NT2/D1 (cell line): ENCODE measurements around the gene DICER1.

ENCODE experiments used
- DNase-seq: peaks from one replicate; pipeline ENCODE4 v3.0.0-alpha.2; 2011; ENCODE audit warnings: low read depth, low spot score
- H3K27me3 ChIP-seq: 2 replicates; pipeline ENCODE4 v1.6.0; 2011; ENCODE audit warnings: mild to moderate bottlenecking; ENCODE audit not compliant: insufficient read length, insufficient read depth
- H3K36me3 ChIP-seq: 2 replicates; pipeline ENCODE4 v1.6.1; 2011; ENCODE audit warnings: mild to moderate bottlenecking, low read length, mixed read lengths; ENCODE audit not compliant: insufficient read depth, insufficient read length
- H3K4me1 ChIP-seq: 2 replicates; pipeline ENCODE4 v1.5.1; 2011; ENCODE audit not compliant: insufficient read depth, insufficient read length
- H3K4me3 ChIP-seq: 2 replicates; pipeline ENCODE4 v1.5.1; 2011; ENCODE audit warnings: low read depth; ENCODE audit not compliant: insufficient read length
- H3K9ac ChIP-seq: 2 replicates; pipeline ENCODE4 v1.6.0; 2011; ENCODE audit warnings: low read depth; ENCODE audit not compliant: insufficient read length
- H3K9me3 ChIP-seq: 2 replicates; pipeline ENCODE4 v1.5.1; 2011; ENCODE audit warnings: mild to moderate bottlenecking, low read length; ENCODE audit not compliant: insufficient read depth
- SUZ12 ChIP-seq: IDR thresholded peaks from 2 replicates; pipeline ENCODE4 v1.6.1; 2011; ENCODE audit not compliant: insufficient read length, insufficient read depth; ENCODE audit errors: extremely low read depth
- YY1 ChIP-seq: IDR thresholded peaks from 2 replicates; pipeline ENCODE4 v1.6.1; 2011; ENCODE audit not compliant: insufficient read length, insufficient read depth
- ZNF274 ChIP-seq: IDR thresholded peaks from 2 replicates; pipeline ENCODE4 v1.6.1; 2011; ENCODE audit warnings: mild to moderate bottlenecking, low read depth, low read length

Gene DICER1

DNA sequence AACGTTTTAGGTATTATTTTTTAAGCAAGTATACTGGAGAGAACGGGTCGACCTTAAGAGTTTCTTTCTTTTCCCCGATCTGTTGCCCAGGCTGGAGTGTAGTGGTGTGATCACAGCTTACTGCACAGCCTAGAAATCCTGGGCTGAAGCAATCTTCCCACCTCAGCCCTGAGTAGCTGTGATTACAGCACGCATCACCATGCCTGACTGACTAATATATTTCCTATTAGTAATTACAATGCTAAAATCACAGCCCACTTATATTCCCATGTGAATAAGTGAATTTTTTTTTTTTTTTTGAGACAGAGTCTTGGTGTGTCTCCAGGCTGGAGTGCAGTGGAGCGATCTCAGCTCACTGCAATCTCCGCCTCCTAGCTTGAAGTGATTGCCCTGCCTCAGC lies 50.4 kb downstream of the DICER1 start:
- DNase-seq: no peak
- H3K4me1 ChIP-seq: no peaks in the 10 kb centered on the region
- no peak overlapping the region for H3K9ac ChIP-seq
- no peak for TF ChIP-seq YY1
- TF ChIP-seq ZNF274: no peak
- no peak for TF ChIP-seq SUZ12
- H3K4me3 ChIP-seq: no peak overlapping the region
- H3K9me3 ChIP-seq: no peaks in the 10 kb centered on the region
- H3K27me3 ChIP-seq: no peaks in the 10 kb centered on the region
- peaks cover 85% of the 10 kb centered on the region for H3K36me3 ChIP-seq

- DNase-seq: no peak
- Histone ChIP-seq H3K4me1 (no peaks in the 10 kb centered on the region), H3K9ac (no peak overlapping the region), H3K36me3 (peaks cover 77% of the 10 kb centered on the region), H3K9me3 (no peaks in the 10 kb centered on the region), H3K4me3 (no peak overlapping the region), H3K27me3 (no peaks in the 10 kb centered on the region)
- no peak for TF ChIP-seq ZNF274
- TF ChIP-seq YY1: no peak
- no peak for TF ChIP-seq SUZ12
Observed at GRCh38 chr14:95104911-95105310, 52.4 kb downstream of the DICER1 start.

DNA sequence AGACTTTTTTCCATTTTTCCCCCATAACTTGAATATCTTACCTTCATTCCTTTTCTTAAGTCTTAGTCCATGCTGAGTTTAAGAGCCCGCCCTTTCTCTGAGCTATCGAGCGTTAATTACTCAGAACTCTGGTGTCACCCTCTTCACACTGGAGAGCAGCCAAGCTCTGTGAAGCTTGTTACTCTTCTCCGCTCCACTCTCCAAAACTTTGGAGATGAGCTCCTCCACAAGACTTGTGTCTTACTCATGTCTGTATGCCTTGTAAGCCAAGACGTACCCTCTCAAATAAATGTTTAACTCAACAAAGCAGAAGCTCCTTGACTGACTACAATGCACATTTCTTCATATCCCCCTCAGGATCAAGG lies 54.7 kb downstream of the DICER1 start:
- Histone ChIP-seq H3K9me3 (no peaks in the 10 kb centered on the region), H3K36me3 (peaks cover 59% of the 10 kb centered on the region)
- no peak for DNase-seq

DNA sequence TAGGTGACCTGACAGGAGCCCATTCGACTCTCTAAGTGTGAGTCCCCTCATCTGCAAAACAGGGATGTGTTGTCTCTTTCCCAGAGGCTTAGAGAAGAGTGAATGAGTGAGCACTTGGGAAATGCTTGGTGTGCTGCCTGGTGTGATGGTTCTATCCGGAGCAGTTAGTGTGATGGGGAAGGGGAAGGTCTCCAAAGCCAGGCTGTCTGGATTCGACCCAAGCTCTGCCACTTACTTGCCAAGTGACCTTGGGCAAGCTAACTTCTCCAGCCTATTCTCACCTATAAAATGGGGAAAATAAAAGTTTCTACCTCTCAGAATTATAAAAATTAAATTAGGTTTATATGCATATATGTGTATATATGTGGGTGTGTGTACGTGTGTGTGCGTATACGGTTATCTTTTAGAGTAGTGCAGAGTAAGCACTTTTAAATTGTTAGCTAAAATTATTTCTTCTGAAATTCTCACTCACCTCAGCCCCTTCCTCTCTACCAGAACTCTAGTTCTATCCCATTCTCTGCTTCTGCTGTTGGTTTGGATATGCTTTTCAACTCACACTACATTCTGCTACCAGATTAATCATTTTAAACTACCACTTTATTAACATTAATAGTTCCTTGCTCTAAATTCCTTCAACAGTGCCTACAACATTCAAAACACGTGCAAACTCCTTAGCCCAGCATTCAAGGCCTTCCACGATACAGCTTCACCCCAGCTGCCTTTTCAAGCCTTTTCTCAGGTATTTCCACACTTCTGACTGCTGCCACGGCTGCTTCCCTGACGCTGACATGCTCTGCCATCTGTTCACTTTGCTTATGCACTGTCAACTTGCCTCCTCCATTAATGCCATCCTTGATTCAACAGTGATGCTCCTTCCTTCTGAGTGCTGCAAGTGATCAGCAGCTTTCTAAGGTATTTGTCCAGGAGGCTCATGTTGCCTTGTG lies 55.3 kb downstream of the DICER1 start:
- DNase-seq: no peak
- Histone ChIP-seq H3K36me3 (peaks cover 53% of the 10 kb centered on the region), H3K4me3 (no peak overlapping the region), H3K4me1 (no peaks in the 10 kb centered on the region), H3K27me3 (no peaks in the 10 kb centered on the region), H3K9ac (no peak overlapping the region), H3K9me3 (no peaks in the 10 kb centered on the region)
- TF ChIP-seq ZNF274: no peak
- no peak for TF ChIP-seq SUZ12
- no peak for TF ChIP-seq YY1

More for the DNA sequence above, 54.7 kb downstream of the DICER1 start:
- Histone ChIP-seq H3K4me1 (no peaks in the 10 kb centered on the region), H3K9ac (no peak overlapping the region), H3K4me3 (no peak overlapping the region), H3K27me3 (no peaks in the 10 kb centered on the region)
- no peak for TF ChIP-seq ZNF274

- Histone ChIP-seq H3K9ac (no peak overlapping the region), H3K4me3 (no peak overlapping the region), H3K4me1 (no peaks in the 10 kb centered on the region), H3K36me3 (peaks cover 51% of the 10 kb centered on the region), H3K9me3 (no peaks in the 10 kb centered on the region), H3K27me3 (no peaks in the 10 kb centered on the region)
- TF ChIP-seq YY1 (no peak), SUZ12 (no peak), ZNF274 (no peak)
- DNase-seq: peak; percentile 46
Observed at GRCh38 chr14:95098984-95099599, 58.2 kb downstream of the DICER1 start.

DNA sequence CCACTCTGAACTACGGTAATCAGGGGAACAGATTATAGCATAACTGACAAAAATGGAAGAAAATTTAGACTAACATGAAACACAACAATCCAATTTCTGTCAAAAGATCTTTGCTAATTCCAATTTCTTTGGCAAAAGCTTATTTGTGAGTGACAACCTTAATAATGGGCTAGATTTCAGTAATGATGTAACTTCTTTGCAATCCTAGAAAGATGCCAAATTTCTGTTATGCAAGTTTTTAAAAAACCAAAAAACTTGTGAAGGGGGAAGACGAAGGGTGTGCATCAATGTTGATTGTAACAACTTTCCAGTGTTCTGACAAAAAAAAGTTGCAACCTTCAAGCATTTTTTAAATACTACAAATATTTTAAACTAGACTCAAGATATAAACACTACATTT lies 59.9 kb downstream of the DICER1 start:
- H3K9ac ChIP-seq: no peak overlapping the region
- no peak for DNase-seq
- peaks cover 49% of the 10 kb centered on the region for H3K36me3 ChIP-seq
- H3K9me3 ChIP-seq: no peaks in the 10 kb centered on the region
- TF ChIP-seq ZNF274 (no peak), SUZ12 (no peak), YY1 (no peak)
- H3K4me1 ChIP-seq: no peaks in the 10 kb centered on the region
- H3K27me3 ChIP-seq: no peaks in the 10 kb centered on the region
- H3K4me3 ChIP-seq: no peak overlapping the region

DNA sequence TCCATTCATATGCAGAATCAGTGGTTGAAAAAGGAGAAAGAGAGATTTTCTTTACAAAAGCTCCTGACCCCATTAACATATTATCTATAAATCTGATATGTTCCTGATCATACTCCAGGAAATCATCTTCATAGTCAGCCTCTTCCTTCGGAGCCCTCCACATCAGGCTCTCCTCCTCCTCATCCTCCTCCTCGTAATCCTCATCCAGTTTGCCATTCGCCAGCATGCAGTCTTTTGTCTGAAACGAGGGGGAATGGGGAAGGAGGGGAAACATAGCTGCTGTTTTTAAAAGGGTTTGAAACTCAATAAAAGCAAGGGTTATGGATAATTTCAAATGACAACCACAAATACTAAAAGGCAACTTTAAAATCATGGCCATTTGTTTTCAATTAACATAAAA lies 60.9 kb downstream of the DICER1 start:
- Histone ChIP-seq H3K9me3 (no peaks in the 10 kb centered on the region), H3K36me3 (peaks cover 47% of the 10 kb centered on the region), H3K4me1 (no peaks in the 10 kb centered on the region), H3K27me3 (no peaks in the 10 kb centered on the region), H3K4me3 (no peak overlapping the region), H3K9ac (no peak overlapping the region)
- DNase-seq: no peak
- TF ChIP-seq YY1 (no peak), SUZ12 (no peak), ZNF274 (no peak)

GRCh38 chr14:95095996-95096395 lies 61.3 kb downstream of the DICER1 start:
- Histone ChIP-seq H3K36me3 (peaks cover 46% of the 10 kb centered on the region), H3K9me3 (no peaks in the 10 kb centered on the region), H3K4me3 (no peak overlapping the region), H3K9ac (no peak overlapping the region), H3K27me3 (no peaks in the 10 kb centered on the region), H3K4me1 (no peaks in the 10 kb centered on the region)
- no peak for DNase-seq
- no peak for TF ChIP-seq SUZ12
- TF ChIP-seq YY1: no peak
- TF ChIP-seq ZNF274: no peak
